ENCODE measurements around the gene KRT79.
"Not testable (repeated sequence)": the region's sequence is repeated elsewhere in the genome, so short reads cannot be mapped to it uniquely, and the experiment has no call there.

The KRT79 gene

GRCh38 chr12:52833922-52834726 lies at the start of gene KRT79:
TSS of gene KRT79 (minus strand) at chr12:52834311. CDS start at chr12:52834260, 51 bp downstream.
- no peak for DNase-seq (ENCODE audit: low read depth)

- DNase-seq (ENCODE audit: low read depth) = not testable (repeated sequence)
These were observed 46.4 kb upstream of the KRT79 start for GRCh38 chr12:52880499-52880898.

DNA sequence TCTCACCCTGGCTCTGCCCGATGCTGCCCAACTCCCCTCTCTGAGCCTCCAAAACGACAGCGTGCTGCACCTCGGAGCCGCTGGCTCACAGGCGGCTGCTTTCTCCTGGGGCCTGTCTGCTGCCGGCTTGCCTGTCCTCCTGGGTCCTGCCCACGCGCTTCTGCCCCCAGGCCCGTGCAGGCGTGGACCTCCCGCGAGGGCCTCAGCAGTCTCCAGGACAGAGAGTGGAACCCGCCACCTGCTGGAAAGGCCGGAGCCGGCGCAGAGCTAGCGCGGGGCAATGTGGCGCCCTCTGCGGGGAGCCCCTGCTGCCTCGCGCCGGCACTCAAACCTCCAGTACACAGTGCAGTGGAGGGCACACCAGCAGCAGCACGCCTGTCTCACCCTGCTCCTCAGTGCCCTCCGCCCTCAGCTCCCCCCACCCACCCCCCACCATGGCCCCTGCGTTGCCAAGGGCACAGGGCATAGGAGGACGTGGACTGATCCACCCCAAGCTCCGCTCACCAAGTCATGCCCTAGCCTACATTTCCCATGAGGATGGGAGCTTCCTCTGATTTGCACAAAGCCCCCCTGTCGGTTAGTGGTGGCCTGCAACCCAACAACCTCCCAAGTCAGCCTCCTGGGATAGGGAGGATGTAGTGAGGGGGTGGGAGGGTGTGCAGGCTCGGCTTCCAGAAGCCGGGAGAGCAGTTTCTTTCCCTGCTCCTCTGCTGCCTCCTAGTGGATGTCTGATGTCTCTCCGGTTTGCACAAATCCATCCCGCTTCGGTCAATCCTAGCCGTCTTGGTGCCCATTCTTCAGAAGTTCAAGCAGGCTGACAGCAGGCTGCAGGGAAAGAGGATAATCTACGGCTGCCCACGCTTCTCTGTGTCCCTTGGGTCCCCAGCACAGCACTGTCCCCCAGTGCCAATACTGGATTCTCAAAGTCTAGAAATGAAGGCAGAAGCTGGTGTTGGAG lies 45.6 kb upstream of the KRT79 start:
- no peak for DNase-seq (ENCODE audit: low read depth)

GRCh38 chr12:52878507-52879393 lies 44.6 kb upstream of the KRT79 start:
- no peak for DNase-seq (ENCODE audit: low read depth)

GRCh38 chr12:52877242-52877641 lies 43.1 kb upstream of the KRT79 start:
- DNase-seq (ENCODE audit: low read depth) = no peak

- no peak for DNase-seq (ENCODE audit: low read depth)
These were observed 42.3 kb upstream of the KRT79 start for GRCh38 chr12:52876372-52876771.

DNA sequence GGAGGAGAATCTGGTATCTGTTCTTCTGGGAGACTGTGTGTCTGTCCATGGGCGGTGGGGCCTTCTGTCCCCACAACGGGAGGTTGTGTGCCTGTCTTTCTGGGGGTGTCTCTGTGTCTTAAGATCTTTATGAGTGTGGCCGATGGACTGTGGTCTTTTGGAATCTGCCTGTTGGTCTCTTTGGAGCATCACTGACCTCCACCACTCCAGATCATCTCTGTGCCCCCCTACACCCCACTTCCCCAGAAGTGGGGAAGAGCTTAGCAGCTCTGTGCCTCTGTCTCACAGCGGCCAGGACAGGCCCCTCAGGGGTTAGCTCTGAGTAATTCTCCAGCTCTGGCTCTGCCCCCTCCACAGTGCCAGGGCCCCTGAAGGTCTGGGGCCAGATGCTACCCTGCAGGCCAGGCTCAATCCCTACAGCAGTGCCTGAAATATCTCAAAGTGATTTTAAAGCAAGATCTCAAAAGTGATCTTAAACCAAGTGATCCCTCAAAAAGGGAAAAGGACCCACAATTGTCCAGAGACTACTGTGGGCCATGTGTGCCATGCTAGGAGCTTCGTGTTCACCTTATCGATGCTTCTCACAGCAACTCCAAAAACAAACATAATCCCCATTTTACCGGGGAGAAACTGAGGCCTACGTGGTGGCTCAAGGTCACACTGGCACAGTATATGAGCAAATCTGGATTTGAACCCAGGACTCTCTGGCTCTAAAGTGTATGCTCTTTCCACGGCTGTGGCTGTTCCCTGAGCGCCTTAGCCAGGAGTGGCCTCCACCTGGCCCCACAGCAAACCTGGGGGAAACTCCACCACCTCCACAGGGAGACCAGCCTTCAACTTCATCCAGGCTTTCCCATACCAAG lies 40.7 kb upstream of the KRT79 start:
- DNase-seq (ENCODE audit: low read depth) = no peak

- no peak for DNase-seq (ENCODE audit: low read depth)
These were observed 39.9 kb upstream of the KRT79 start for GRCh38 chr12:52873832-52874572.

- DNase-seq (ENCODE audit: low read depth) = no peak
These were observed 39.4 kb upstream of the KRT79 start for GRCh38 chr12:52873513-52873831.

GRCh38 chr12:52872644-52873389 lies 38.7 kb upstream of the KRT79 start:
- DNase-seq (ENCODE audit: low read depth) = no peak

DNA sequence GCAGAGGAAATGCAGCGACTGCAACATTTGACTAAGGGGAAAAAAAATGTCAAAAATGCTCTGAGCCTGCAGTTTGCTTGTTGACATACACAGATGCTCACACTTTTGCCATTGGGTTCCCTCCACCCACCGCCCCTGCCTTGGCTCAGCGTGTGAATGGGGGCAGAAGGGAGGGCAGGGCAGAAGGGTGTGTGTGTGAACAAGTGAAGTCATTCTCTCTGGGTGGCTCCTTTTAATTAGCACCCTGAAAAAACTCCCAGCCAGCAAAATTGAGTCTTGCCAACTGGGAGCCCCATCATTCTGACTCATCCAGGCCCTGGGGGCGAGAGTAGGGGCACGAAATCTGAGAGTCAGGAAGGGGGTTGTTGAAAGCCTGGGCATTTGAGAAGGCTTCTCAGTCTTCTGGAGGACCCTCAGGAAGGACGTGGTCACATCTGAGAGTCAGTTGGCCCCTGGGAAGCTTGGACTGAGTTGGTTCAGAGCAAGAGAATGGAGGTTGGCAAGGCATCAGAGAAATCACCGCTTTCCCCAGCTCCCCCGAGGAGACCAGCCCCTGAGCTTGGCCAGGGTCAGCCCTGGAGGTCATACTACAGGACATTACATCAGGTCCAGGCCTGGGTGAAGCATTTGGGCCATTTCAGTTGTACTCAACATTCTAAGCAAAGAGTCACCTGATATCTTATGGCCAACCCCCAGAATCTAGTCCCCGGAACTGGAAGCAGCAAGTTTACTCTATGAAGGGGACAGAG lies 37.4 kb upstream of the KRT79 start:
- no peak for DNase-seq (ENCODE audit: low read depth)

- no peak for DNase-seq (ENCODE audit: low read depth)
These were observed 36.5 kb upstream of the KRT79 start for GRCh38 chr12:52870361-52871290.

DNA sequence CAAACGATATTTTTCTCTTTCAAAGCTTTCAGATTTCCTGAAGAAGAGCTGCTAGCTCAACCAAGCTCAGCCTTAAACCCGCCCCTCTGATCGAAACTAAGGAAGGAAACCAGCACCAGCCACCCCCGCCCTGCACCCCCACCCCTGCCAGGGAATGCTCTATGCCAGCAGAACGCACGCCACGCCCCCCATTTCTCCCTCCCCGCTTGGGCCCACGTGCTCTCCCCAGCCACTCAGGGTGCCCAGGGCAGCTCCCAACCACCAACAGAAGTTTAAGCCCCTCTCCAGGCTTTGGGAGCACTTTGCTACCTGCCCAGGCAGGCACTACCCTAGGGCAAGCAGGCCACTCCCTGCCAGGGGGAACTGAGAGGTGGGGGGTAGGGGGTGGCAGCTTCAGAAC lies 33.5 kb upstream of the KRT79 start:
- no peak for DNase-seq (ENCODE audit: low read depth)

GRCh38 chr12:52867152-52867551 lies 33.0 kb upstream of the KRT79 start:
- no peak for DNase-seq (ENCODE audit: low read depth)

GRCh38 chr12:52865090-52865944 lies 31.2 kb upstream of the KRT79 start:
- DNase-seq (ENCODE audit: low read depth) = no peak

- no peak for DNase-seq (ENCODE audit: low read depth)
These were observed 27.9 kb upstream of the KRT79 start for GRCh38 chr12:52862023-52862422.

- DNase-seq (ENCODE audit: low read depth) = no peak
These were observed 27.4 kb upstream of the KRT79 start for GRCh38 chr12:52861511-52861910.
